Activated T-cell treated with anti-CD3 and anti-CD28 coated beads for 4 hours (primary cell): ENCODE results near the gene BORCS6.
"Not testable (repeated sequence)": the region's sequence is repeated elsewhere in the genome, so short reads cannot be mapped to it uniquely, and the experiment has no call there.

Experiments
- DNase-seq: peaks from one replicate; pipeline ENCODE4 v3.0.0-alpha.2; 2020

The BORCS6 gene

GRCh38 chr17:8170186-8170585, 19.8 kb downstream of the BORCS6 start:
- not testable (repeated sequence) for DNase-seq

- DNase-seq: no peak
Observed at GRCh38 chr17:8167526-8167925, 22.5 kb downstream of the BORCS6 start.

- DNase-seq: no peak
Observed at GRCh38 chr17:8166731-8167130, 23.2 kb downstream of the BORCS6 start.

- DNase-seq: no peak
Observed at GRCh38 chr17:8164815-8165131, 25.2 kb downstream of the BORCS6 start.

GRCh38 chr17:8163978-8164814, 25.8 kb downstream of the BORCS6 start:
- DNase-seq: no peak

- no peak for DNase-seq
Observed at GRCh38 chr17:8162997-8163977, 26.7 kb downstream of the BORCS6 start.

- peak; percentile 71 for DNase-seq
Observed at GRCh38 chr17:8162233-8162996, 27.6 kb downstream of the BORCS6 start, which contains the start of gene VAMP2. TSS of gene VAMP2 (minus strand) at chr17:8162948. CDS start at chr17:8162879, 69 bp downstream.

GRCh38 chr17:8161289-8162232, 28.4 kb downstream of the BORCS6 start:
- DNase-seq: no peak

GRCh38 chr17:8160741-8161221, 29.2 kb downstream of the BORCS6 start:
- no peak for DNase-seq

GRCh38 chr17:8160224-8160577, 29.8 kb downstream of the BORCS6 start:
- DNase-seq: no peak

GRCh38 chr17:8159459-8160223, 30.3 kb downstream of the BORCS6 start:
- DNase-seq: no peak

- DNase-seq: no peak
Observed at GRCh38 chr17:8159032-8159400, 31.0 kb downstream of the BORCS6 start.

GRCh38 chr17:8158267-8159031, 31.5 kb downstream of the BORCS6 start:
- peak; percentile 85 for DNase-seq

- DNase-seq: peak; percentile 100
Observed at GRCh38 chr17:8156246-8156992, 33.6 kb downstream of the BORCS6 start.

- DNase-seq: no peak
Observed at GRCh38 chr17:8155996-8156245, 34.1 kb downstream of the BORCS6 start.

- no peak for DNase-seq
Observed at GRCh38 chr17:8155231-8155995, 34.6 kb downstream of the BORCS6 start.

- DNase-seq: no peak
Observed at GRCh38 chr17:8154608-8155155, 35.3 kb downstream of the BORCS6 start.

GRCh38 chr17:8153957-8154607, 35.9 kb downstream of the BORCS6 start:
- peak; percentile 90 for DNase-seq
